22Rv1 (cell line): ENCODE results near the gene HDGFL3.

ENCODE experiments used
- H3K27ac ChIP-seq: fragments of 450-650 bp; 2 replicates; pipeline ENCODE4 v1.5.1; 2017
- CTCF ChIP-seq: fragments of 450-650 bp; IDR thresholded peaks from 2 replicates; pipeline ENCODE4 v1.5.1; 2017; ENCODE audit warnings: mild to moderate bottlenecking
- ZFX ChIP-seq: fragments of 450-650 bp; IDR thresholded peaks from 2 replicates; pipeline ENCODE4 v1.6.1; 2017; ENCODE audit warnings: antibody characterized with exemption, borderline replicate concordance

HDGFL3 gene

DNA sequence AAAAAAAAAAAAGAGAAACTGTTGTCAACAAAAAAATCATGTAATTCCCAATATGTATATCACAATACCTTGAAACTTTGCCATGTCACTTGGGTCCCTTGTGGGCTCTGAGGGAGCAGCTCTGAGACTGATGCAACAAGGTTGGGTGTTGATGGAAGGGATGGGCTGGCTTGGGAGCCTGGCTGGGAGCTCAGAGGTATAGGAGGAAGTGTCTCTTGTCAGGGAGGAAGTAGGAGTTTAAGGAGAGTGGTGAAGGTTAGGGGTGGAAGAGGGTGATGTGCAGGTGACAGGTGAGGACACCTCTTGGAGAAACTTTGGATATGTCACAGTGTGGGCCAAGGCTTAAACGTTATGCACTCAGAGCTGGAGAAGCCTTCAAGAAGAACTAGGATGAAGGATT, 102.2 kb downstream of the HDGFL3 start:
- TF ChIP-seq ZFX (no peak), CTCF (no peak)
- no peak overlapping the region for H3K27ac ChIP-seq

DNA sequence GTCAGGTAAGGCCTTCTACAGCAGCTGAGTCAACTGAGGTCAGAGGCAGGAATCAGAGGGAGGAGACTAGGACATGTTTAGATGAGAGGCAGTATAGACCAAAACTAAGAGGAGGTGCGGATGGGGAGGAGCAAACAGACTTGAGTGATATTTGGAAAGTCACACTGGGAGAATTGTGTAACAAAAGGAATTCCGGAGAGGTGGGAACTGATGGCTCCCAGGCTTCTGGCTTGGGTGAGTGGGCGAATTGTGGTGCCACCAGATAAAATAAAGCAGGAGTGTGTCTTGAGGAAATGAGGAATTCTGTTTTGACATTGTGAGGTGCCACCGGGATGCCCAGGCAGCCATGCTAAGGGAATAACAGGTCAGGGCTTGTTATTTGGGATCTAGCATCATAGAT, 103.5 kb downstream of the HDGFL3 start:
- H3K27ac ChIP-seq = no peak overlapping the region
- TF ChIP-seq CTCF (no peak), ZFX (no peak)

DNA sequence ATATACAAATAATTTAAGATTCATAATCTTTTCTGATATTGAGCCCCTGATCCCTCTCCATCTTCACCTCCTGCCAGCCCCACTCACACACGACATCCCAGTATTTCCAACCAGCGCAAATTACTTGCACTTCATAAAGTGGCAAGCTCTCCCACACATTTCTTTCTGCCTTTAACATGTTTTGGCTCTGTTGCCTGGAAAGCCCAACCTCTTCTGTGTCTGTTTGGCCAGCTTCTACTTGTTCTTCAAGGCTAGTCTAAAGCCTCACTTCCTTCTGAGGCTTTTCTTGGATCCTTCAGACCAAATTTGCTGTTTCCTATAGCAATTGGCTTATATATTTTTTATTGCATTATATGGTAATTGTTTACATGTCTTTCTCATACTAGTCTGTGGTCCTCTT, 105.3 kb downstream of the HDGFL3 start:
- TF ChIP-seq CTCF (no peak), ZFX (no peak)
- H3K27ac ChIP-seq = no peak overlapping the region

GRCh38 chr15:83100097-83100646, 107.5 kb downstream of the HDGFL3 start:
- TF ChIP-seq CTCF (no peak), ZFX (no peak)
- no peak overlapping the region for H3K27ac ChIP-seq

- no peak overlapping the region for H3K27ac ChIP-seq
- TF ChIP-seq CTCF (no peak), ZFX (no peak)
These were observed 108.3 kb downstream of the HDGFL3 start for GRCh38 chr15:83099290-83099689.

GRCh38 chr15:83098079-83098478, 109.5 kb downstream of the HDGFL3 start:
- TF ChIP-seq CTCF (no peak), ZFX (no peak)
- no peak overlapping the region for H3K27ac ChIP-seq

GRCh38 chr15:83094583-83094982, 113.0 kb downstream of the HDGFL3 start:
- no peak for TF ChIP-seq CTCF
- TF ChIP-seq ZFX = no peak

More at GRCh38 chr15:83094583-83094982, 113.0 kb downstream of the HDGFL3 start:
- no peak overlapping the region for H3K27ac ChIP-seq
